Astrocyte of the spinal cord (primary cell): ENCODE data around the gene IFITM5.
A peak's percentile ranks its signal among the peaks of the same experiment; 100 is the strongest.
"Not testable (repeated sequence)": the region's sequence is repeated elsewhere in the genome, so short reads cannot be mapped to it uniquely, and the experiment has no call there.

Source experiments
- DNase-seq: peaks from one replicate; pipeline ENCODE4 v3.0.0; 2011; ENCODE audit warnings: low read depth, low spot score
- H3K4me3 ChIP-seq: 2 replicates; pipeline ENCODE4 v1.5.1; 2011; ENCODE audit warnings: low read depth, mild to moderate bottlenecking, low read length, moderate library complexity
- in situ Hi-C: cut with HindIII; loops from 2 replicates; pipeline ENCODE4 v1.10.0; 2017; ENCODE audit warnings: low sequenced_read_pairs
- TF ChIP-seq, protein P1 (sequence below): IDR thresholded peaks from 2 replicates; pipeline ENCODE4 v1.5.1; 2012; ENCODE audit warnings: low read depth, mild to moderate bottlenecking, low read length, inconsistent platforms

The IFITM5 gene

DNA sequence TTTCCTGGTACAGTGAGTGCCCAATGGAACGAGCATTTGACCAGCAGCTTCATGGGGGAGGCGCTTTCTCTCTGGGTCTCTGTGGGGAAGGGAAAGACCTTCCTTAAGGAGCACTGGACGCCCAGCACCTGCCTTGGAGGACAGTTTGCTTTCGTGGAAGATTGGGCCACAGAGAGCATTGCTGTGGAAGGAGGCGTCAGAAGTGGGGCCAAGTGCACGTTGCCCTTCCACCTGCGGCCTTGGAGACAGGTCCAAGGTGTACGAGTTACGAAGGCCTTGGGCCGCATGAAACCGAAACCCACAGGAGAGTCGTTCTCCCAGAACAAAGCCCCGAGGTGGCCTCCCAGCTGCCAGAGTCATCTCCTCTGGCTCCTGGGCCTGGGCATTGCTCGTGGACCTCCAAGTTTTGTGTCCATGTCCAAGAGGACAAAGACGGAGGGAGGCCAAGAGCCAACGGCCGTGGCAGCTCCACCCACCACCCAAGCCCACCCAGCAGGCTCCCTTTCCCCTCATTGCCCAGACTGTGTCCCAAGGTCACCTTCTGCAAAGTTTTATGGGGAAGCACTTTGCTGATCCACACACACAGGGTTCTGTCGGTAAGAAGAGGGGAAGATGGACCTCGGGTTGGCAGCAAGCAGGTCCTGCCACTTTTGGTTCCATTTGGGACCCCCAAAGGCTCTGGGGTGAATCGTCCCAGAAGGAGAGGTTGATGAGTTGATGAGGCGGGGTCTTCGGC, 27.0 kb downstream of the IFITM5 start:
- TF ChIP-seq, protein P1, sequence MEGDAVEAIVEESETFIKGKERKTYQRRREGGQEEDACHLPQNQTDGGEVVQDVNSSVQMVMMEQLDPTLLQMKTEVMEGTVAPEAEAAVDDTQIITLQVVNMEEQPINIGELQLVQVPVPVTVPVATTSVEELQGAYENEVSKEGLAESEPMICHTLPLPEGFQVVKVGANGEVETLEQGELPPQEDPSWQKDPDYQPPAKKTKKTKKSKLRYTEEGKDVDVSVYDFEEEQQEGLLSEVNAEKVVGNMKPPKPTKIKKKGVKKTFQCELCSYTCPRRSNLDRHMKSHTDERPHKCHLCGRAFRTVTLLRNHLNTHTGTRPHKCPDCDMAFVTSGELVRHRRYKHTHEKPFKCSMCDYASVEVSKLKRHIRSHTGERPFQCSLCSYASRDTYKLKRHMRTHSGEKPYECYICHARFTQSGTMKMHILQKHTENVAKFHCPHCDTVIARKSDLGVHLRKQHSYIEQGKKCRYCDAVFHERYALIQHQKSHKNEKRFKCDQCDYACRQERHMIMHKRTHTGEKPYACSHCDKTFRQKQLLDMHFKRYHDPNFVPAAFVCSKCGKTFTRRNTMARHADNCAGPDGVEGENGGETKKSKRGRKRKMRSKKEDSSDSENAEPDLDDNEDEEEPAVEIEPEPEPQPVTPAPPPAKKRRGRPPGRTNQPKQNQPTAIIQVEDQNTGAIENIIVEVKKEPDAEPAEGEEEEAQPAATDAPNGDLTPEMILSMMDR = no peak
- no peak overlapping the region for H3K4me3 ChIP-seq
- in situ Hi-C loops = no loop called here

DNA sequence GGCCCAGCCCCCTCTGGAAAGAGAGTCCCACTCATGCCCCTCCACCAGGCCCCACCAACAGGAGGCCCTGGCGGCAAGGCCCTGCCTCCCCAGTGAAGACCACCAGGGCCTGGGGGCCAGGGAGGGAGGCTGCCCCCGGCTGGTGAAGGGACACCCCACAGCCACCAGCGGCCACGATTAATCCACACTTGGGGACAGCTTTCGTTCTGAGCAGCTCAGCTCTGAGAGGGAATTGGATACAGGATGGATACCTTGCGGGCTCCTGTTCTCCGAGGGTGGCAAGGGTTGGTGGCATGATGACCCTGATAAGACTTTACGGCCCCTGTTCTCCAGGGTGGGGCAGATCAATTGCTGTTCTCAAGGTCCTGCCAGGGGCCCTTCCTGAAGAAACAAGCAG, 28.0 kb downstream of the IFITM5 start:
- TF ChIP-seq, protein P1 = no peak
- no peak for DNase-seq
- H3K4me3 ChIP-seq = no peak overlapping the region
- in situ Hi-C loops = no loop called here

More for the DNA sequence above, 27.0 kb downstream of the IFITM5 start:
- no peak for DNase-seq

DNA sequence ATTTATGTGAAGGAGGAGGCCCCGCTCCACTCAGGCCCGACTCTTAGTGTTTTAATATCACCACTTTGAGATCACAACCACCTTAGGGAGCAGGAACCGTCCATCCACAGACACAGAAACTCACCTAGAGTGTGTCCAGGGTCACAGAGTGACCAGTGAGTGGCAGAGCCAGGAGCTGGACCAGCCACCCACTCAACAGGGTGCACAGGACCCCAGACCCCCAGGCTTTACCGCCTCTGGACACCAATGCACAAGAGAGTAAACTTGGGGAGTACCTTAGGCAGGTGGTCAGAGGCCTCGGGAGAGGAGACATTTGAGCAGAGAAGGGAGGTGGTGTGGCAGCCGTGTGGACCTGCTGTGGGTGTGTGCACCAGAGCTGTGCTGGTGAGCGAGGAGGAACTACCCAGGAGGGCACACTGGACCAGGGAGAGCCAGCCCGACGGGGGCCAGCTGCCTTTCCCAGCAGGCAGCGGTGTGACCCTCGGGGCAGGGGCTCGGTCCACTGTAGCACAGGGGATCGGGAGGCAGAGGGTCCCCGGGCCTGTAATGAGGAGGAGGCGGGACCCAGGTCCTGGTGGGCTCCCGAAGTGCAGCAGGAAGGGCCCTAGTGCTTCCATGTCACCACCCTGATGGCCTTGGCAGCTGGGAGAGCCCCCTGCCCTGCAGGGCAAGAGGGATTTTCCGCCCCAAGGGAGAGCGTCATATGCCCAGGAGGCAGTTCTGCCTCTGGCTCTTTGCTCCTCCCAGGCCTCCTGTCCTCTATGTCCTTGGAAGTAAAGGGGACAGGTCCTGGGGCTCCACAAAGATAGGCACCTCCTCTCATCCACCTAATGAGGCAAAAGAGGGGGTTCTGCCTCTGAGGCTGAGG, 28.6 kb downstream of the IFITM5 start:
- TF ChIP-seq, protein P1 = no peak
- in situ Hi-C loops = no loop called here

DNA sequence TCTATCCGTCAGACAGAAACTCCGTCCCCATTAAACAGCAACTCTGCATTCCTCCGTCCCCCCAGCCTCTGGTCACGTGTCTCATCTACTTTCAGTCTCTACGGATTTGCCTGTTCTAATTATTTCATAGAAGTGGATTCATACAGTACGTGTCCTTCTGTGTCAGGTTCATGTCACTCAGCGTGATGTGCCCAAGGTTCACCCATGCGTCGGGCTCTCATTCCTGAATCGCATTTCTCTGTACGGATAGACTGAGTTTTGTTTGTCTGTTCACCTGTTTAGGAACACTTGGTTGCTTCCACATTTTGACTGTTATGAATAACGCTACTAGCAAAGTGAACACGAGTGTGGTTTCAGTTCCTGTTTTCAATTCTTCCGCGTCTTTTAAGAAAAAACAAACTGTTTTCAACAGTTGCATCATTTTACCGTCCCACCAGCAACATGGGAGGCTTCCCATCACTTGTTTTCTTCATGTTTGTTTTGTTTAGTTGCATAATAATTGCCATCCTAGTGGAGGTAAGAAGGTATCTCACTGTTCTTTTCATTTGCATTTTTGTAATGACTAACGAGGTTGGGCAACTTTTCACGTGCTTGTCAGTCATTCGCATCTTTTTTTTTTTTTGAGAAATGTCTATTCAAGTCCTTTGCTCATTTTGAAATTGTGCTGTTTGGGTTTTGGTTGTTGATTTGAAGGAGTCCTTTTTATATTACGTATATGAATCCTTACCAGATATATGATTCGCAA, 30.0 kb downstream of the IFITM5 start:
- DNase-seq = no peak
- no peak overlapping the region for H3K4me3 ChIP-seq
- in situ Hi-C loops = no loop called here
- TF ChIP-seq, protein P1 = no peak

More for the DNA sequence above, 28.6 kb downstream of the IFITM5 start:
- no peak overlapping the region for H3K4me3 ChIP-seq
- DNase-seq = no peak

DNA sequence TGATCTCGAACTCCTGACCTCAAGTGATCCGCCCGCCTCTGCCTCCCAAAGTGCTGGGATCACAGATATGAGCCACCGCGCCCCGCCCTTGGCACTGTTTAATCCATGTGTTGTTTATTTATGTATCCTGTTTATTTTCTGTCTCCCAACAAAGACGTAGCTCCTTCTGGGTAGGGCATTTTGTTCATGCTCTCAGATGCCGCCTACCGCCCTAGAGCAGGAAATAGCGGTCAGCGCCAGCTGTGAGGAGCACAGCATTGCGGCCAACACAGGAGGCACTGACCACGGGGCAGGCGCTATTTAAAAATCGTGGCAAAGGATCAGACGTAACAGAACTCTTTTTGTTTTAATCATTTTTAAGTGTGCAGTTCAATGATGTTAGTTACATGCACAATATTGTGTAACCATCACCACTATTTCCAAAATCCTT, 30.6 kb downstream of the IFITM5 start:
- TF ChIP-seq, protein P1 = peak; percentile 2
- DNase-seq = peak; percentile 19
- H3K4me3 ChIP-seq, in situ Hi-C loops: not testable (repeated sequence)

DNA sequence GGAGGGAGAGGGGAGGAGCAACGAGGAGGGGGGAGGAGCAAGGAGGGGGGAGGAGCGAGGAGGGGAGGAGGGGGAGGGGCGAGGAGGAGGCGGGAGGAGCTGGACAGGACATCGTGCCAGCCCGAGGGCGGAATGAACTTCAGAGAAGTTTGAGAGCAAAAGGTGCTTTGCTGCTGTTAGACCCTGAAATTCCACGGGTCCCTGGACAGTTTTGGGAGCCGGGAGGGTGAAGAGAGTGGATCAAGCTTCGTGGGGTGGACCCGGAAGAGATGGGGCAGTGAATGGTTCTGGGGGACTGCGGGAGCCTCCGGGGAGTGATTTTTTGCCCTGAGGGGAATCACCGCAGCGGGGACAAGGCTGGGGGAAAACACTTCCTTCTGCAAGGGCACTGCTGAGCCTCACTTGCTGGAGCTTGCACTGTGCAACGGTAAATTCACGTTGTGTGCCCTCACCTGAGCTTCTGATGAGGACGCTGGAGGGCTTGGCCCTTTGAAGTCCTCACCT, 31.8 kb downstream of the IFITM5 start:
- in situ Hi-C loops = no loop called here

More for the DNA sequence above, 31.8 kb downstream of the IFITM5 start:
- TF ChIP-seq, protein P1 = no peak
- no peak for DNase-seq
- no peak overlapping the region for H3K4me3 ChIP-seq
